GM20000 (cell line): ENCODE data around the gene CACNA1H.

Experiments used
- DNase-seq: peaks from one replicate; pipeline ENCODE4 v3.0.0; 2012; ENCODE audit warnings: low spot score
- TF ChIP-seq, protein P1 (sequence below): IDR thresholded peaks from 2 replicates; pipeline ENCODE4 v1.5.1; 2012; ENCODE audit warnings: mild to moderate bottlenecking, control low read depth; ENCODE audit errors: extremely low read depth, missing control alignments

The CACNA1H gene

DNA sequence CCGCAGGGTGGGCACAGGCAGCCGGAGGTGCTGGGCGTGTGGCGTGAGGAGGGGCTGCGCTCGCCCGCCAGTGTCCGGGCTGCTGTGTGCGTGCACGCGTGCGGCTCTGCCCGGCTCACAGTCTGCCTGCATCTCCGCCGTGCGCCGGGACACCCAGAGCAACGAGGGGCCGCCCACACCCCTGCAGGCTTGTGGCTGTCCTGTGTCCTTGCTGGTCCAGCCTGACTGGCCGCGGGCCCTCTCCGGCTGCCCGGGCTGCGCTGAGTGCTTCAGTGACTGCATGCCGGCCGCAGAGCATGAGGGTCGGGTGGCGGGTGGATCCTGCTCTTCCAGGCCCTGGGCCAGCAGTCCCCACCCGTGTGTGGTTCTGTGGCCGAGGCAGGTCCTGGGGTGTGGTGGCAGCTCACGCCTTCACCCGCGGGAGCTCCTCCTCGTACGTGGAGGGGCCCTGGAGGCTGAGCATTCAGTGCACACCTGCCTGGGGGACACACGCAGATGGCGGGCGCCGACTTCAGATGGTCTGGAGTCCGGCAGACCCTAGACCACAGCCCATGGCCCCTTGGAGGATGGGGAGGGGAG lies 59.8 kb downstream of the CACNA1H start:
- TF ChIP-seq, protein P1, sequence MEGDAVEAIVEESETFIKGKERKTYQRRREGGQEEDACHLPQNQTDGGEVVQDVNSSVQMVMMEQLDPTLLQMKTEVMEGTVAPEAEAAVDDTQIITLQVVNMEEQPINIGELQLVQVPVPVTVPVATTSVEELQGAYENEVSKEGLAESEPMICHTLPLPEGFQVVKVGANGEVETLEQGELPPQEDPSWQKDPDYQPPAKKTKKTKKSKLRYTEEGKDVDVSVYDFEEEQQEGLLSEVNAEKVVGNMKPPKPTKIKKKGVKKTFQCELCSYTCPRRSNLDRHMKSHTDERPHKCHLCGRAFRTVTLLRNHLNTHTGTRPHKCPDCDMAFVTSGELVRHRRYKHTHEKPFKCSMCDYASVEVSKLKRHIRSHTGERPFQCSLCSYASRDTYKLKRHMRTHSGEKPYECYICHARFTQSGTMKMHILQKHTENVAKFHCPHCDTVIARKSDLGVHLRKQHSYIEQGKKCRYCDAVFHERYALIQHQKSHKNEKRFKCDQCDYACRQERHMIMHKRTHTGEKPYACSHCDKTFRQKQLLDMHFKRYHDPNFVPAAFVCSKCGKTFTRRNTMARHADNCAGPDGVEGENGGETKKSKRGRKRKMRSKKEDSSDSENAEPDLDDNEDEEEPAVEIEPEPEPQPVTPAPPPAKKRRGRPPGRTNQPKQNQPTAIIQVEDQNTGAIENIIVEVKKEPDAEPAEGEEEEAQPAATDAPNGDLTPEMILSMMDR: no peak
- no peak for DNase-seq

DNA sequence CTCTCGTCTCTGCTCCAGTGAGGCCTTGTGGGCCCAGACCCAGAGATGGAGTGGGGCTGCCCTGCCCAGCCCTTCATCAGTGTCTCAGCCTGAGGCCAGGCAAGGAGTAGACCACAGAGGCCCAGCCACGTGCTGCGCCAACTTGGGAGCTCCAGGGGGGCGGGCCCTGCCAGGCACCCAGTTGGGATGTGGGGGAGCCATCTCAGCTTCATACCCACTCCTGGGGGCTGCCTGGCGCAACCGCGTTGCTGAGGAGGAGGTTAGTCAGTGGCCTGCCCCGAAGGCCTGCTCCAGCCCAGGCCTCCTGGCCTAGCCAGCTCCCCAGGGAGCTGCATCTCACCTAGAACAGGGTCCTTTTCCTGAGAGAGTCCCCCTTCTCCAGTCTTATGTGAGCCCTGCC lies 60.3 kb downstream of the CACNA1H start:
- TF ChIP-seq, protein P1: no peak
- no peak for DNase-seq

DNA sequence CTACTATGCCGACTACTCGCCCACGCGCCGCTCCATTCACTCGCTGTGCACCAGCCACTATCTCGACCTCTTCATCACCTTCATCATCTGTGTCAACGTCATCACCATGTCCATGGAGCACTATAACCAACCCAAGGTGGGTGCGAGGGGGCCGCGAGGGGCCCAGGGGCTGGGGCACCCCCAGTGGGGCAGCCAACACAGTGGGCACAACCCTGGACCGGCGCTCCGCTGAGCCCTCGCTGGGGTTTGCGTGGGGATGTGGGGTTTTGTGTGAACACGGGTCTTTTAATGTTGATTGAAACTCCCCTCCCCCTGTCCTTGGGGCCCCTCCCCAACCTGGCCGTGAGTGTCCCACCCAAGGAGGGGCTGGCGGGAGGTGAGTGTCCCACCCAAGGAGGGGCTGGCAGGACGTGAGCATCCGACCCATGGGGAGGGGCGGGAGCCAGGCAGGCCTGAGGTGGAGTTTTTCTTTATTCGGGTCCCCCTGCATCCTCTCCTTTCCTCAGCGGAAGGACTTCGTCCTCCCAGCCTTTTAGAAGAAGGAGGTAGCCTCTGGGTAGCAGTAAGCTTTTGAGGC lies 61.0 kb downstream of the CACNA1H start:
- DNase-seq: no peak
- TF ChIP-seq, protein P1: no peak

DNA sequence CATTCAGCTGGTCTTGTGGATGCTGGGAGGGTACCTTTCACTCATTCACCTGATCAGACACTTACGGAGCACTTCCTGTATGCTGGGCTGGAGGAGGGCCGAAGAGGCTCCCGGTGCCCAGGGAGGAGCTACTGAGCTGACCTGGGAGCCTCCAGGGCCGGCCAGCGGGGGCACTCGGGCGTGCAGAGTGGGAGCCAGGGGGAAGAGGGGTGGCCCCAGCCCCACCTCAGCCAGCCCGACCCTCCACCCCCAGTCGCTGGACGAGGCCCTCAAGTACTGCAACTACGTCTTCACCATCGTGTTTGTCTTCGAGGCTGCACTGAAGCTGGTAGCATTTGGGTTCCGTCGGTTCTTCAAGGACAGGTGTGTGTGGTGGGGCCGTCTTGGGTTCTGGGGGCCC lies 61.8 kb downstream of the CACNA1H start:
- TF ChIP-seq, protein P1: no peak

DNA sequence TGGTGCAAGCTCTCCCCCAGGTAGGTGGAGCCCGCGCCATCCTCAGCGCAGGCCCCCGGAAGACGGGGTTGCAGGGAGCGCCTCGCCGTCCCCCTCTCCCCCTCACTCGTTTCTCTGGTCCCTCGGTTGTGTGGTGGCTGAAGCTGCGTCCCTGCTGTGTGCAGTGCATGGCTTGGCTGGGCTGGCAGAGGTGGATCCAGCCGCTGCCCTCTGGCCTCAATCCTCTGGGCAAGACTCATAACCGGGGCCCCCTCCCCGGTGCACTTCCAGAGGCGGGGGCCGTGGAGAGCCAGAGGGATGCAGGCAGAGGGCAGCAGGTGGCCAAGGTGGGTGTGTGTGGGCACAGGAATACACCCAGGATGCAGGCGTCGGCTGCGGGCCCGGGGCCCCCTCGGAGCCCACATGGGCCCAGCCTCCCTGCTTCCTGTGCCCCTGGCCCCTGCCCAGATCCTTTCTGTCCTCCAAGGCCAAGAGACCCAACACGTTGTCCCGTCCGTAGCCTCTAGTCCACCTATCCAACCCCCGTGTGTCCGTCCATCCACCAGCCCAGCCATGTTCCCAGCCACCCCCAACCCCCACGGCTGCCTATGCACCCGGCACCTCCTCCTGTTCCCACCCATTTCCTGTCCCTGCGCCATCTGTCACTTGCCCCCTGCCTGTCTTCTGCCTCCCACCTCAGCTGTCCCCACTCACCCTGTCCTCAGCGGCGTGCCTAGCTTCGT lies 62.8 kb downstream of the CACNA1H start:
- TF ChIP-seq, protein P1: no peak
- no peak for DNase-seq

More for the DNA sequence above, 61.8 kb downstream of the CACNA1H start:
- no peak for DNase-seq

DNA sequence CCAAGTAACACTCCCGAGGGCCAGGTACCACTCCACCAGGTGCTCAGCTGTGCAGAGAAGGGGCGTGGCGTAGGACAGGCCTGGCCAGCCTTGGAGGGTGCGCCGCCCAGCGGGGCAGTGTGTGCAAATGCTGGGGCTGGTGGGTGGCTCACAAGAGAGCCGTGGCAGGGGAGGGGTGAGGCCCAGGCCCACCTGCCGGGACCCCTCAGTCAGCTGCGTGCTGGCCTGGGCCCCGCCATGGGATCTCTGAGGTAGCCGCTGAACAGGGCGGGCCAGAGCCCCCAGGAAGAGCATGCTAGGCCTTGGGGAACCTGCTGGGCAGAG lies 63.4 kb downstream of the CACNA1H start:
- no peak for DNase-seq
- TF ChIP-seq, protein P1: no peak

DNA sequence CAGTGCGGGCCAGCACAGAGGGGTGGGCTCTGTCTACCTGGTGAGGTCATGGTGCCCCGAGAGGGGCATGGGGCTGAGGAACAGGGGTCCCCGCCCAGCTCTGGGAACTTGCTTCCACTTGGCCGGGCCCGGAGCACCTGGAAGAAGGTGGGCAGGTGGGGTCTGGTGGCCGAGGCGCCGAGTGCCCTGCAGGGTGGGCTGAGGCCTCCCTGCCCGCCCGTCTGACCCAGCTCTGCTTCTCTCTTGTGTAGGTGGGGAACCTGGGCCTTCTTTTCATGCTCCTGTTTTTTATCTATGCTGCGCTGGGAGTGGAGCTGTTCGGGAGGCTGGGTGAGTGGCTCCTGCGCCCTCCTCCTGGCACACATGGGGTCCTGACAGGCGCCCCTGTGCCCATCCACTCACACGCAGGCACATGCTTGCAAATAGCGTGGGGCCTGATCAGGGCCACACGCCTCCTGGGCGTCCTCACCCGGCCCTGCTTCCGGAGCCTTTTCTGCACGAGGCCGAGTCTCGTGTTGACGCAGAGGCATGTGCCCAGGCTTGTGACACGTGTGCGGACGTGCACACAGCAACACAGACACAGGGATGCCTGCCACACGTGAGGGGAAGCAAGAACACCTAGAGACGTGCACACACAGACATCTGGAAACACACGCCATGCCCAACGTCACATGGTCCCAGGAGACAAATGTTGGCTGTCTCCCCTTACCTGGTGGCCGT lies 63.9 kb downstream of the CACNA1H start:
- DNase-seq: no peak
- TF ChIP-seq, protein P1: no peak
